K562 (cell line): ENCODE results near the gene ITGAX. TPM values are rescaled to one million over a fixed set of nuclear protein-coding genes. Genes with fewer than 3 reads are reported as not detected.

Experiments
- ATAC-seq: fragments of 200-7000 bp; cut with Tn5 transposase; 3 replicates; pipeline ENCODE4 v1.9.1; 2020; ENCODE audit warnings: moderate library complexity
- BruUV-seq: library from RNA; stranded (reverse); fragments of 400-500 nt; replicated peaks from 2 replicates; lab custom pipeline; 2021; lab: Mats Ljungman, UMichigan
- CTCF ChIA-PET: fragments of 300-600 bp; formaldehyde crosslinking; extraction: SDS; loops from one replicate; lab custom pipeline; 2021; ENCODE audit warnings: low intra/inter-chr PET ratio; lab: Yijun Ruan, JAX
- POLR2A ChIA-PET: fragments of 300-600, 350-650 bp; sonication (Branson Sonifier 250); formaldehyde crosslinking; extraction: SDS; loops from one replicate; lab custom pipeline; 2021; ENCODE audit warnings: antibody characterized with exemption, inconsistent platforms; lab: Yijun Ruan, JAX
- DNase-seq, 4 experiments: peaks; one replicate each; pipeline versions ENCODE4 v3.0.0 to v3.0.0-alpha.2; 2011 to 2018; ENCODE audit warnings: low spot score in 3 of 4, mixed read lengths in 3 of 4; ENCODE audit errors: extremely low read depth in 1 of 4
- FAIRE-seq: peaks from 2 replicates; lab custom pipeline; 2011; peaks lifted over from hg19 to GRCh38; lab: Jason Lieb, UNC
- H2AFZ ChIP-seq: 2 replicates; pipeline ENCODE4 v1.6.0; 2011; ENCODE audit warnings: low read depth, low read length, control low read depth, inconsistent platforms
- H3K27ac ChIP-seq: fragments of 200-600 bp; 3 replicates; pipeline ENCODE4 v1.8.0; 2011; ENCODE audit warnings: low read depth, mild to moderate bottlenecking, control low read depth, inconsistent platforms, low read length, moderate library complexity, mixed read lengths; ENCODE audit errors: extremely low read depth
- H3K27me3 ChIP-seq, 2 experiments: fragments of 300-600 bp in 1 of 2; 2 replicates in 1 of 2; 3 replicates in 1 of 2; pipeline versions ENCODE4 v1.6.0 to v1.8.0; 2011; ENCODE audit warnings: inconsistent platforms in 2 of 2, low read length in 2 of 2, mild to moderate bottlenecking in 1 of 2, mixed read lengths in 1 of 2, moderate library complexity in 1 of 2; ENCODE audit not compliant: control insufficient read depth in 2 of 2, insufficient read depth in 2 of 2
- H3K36me3 ChIP-seq: fragments of 300-600 bp; 3 replicates; pipeline ENCODE4 v1.8.0; 2011; ENCODE audit warnings: mild to moderate bottlenecking, low read length, inconsistent platforms; ENCODE audit not compliant: control insufficient read depth, insufficient read depth
- H3K4me1 ChIP-seq, 2 experiments: fragments of 200-600 bp in 1 of 2; replicated peaks in 1 of 2; 2 replicates in 1 of 2; 3 replicates in 1 of 2; pipeline versions ENCODE4 v1.5.1 to v1.8.0; 2011; ENCODE audit warnings: inconsistent platforms in 2 of 2, low read length in 2 of 2, mild to moderate bottlenecking in 1 of 2, mixed read lengths in 1 of 2, moderate library complexity in 1 of 2; ENCODE audit not compliant: control insufficient read depth in 2 of 2, insufficient read depth in 2 of 2
- H3K4me2 ChIP-seq: 2 replicates; pipeline ENCODE4 v1.6.1; 2011; ENCODE audit warnings: low read length, control low read depth, inconsistent platforms, mixed read lengths; ENCODE audit not compliant: insufficient read depth
- H3K4me3 ChIP-seq: fragments of 200-600 bp; sonication (generic), shearing (Covaris generic); 2 replicates; pipeline ENCODE4 v1.5.1; 2016; ENCODE audit warnings: control low read depth, inconsistent platforms
- H3K79me2 ChIP-seq: fragments of 200-600 bp; 3 replicates; pipeline ENCODE4 v1.8.0; 2011; ENCODE audit warnings: low read length, inconsistent platforms; ENCODE audit not compliant: control insufficient read depth, insufficient read depth
- H3K9ac ChIP-seq, 2 experiments: 2 replicates each; pipeline versions ENCODE4 v1.6.0 to v1.6.1; 2011; ENCODE audit warnings: low read depth in 2 of 2, low read length in 2 of 2, control low read depth in 1 of 2, inconsistent platforms in 1 of 2, mild to moderate bottlenecking in 1 of 2, mixed read lengths in 1 of 2; ENCODE audit not compliant: insufficient read depth in 1 of 2
- H3K9me1 ChIP-seq: one replicate; pipeline ENCODE4 v1.6.0; 2011; ENCODE audit warnings: inconsistent platforms, mild to moderate bottlenecking, low read length, moderate library complexity; ENCODE audit not compliant: control insufficient read depth, insufficient read depth
- H3K9me3 ChIP-seq: replicated peaks from 2 replicates; pipeline ENCODE4 v1.5.1; 2011; ENCODE audit warnings: low read depth, low read length, inconsistent platforms; ENCODE audit not compliant: control insufficient read depth, insufficient read depth
- H4K20me1 ChIP-seq: replicated peaks from 2 replicates; pipeline ENCODE4 v1.6.1; 2011; ENCODE audit warnings: low read length, inconsistent platforms, mixed read lengths; ENCODE audit not compliant: control insufficient read depth, insufficient read depth
- AFF1 ChIP-seq, 2 experiments: fragments of 450-650 bp; IDR thresholded peaks; 2 replicates each; pipeline ENCODE4 v1.6.1; 2018; ENCODE audit warnings: mild to moderate bottlenecking in 2 of 2, low read depth in 1 of 2; ENCODE audit not compliant: partially characterized antibody in 2 of 2
- BCL6 ChIP-seq: fragments of 250-450 bp; sonication (Bioruptor Pico); IDR thresholded peaks from 2 replicates; pipeline ENCODE4 v1.4.0; 2020
- BRD4 ChIP-seq: fragments of 200-600 bp; sonication (generic); IDR thresholded peaks from 2 replicates; pipeline ENCODE4 v1.6.1; 2017; ENCODE audit warnings: inconsistent platforms
- CGGBP1 ChIP-seq: fragments of 250-450 bp; sonication (Bioruptor Pico); IDR thresholded peaks from 2 replicates; pipeline ENCODE4 v1.9.0; 2021; ENCODE audit warnings: mild to moderate bottlenecking
- CTBP1 ChIP-seq: fragments of 450-650 bp; IDR thresholded peaks from 2 replicates; pipeline ENCODE4 v1.6.1; 2016; ENCODE audit warnings: borderline replicate concordance
- MAFF ChIP-seq: IDR thresholded peaks from 2 replicates; pipeline ENCODE4 v1.6.1; 2012; ENCODE audit warnings: low read length, improper control_type of control experiment
- SETDB1 ChIP-seq: IDR thresholded peaks from one replicate; pipeline ENCODE4 v1.6.1; 2012; ENCODE audit warnings: low read length, control low read depth, inconsistent platforms
- SIX5 ChIP-seq, 2 experiments: IDR thresholded peaks; 2 replicates each; pipeline ENCODE4 v1.6.1; 2011; ENCODE audit warnings: low read length in 2 of 2, borderline replicate concordance in 1 of 2, low read depth in 1 of 2, mild to moderate bottlenecking in 1 of 2, moderate library complexity in 1 of 2; ENCODE audit not compliant: insufficient read depth in 1 of 2
- ZNF224 ChIP-seq: sonication (generic); formaldehyde crosslinking; IDR thresholded peaks from 2 replicates; pipeline ENCODE4 v1.8.0; 2022; ENCODE audit warnings: mild to moderate bottlenecking, missing genetic modification reagents
- ZNF274 ChIP-seq: IDR thresholded peaks from 2 replicates; pipeline ENCODE4 v1.6.1; 2011; ENCODE audit warnings: low read depth, mild to moderate bottlenecking, low read length, moderate library complexity, borderline replicate concordance
- WGBS: fragments of 100-300 bp; shearing (Covaris generic); methylation state at CpG from one replicate; pipeline ENCODE4 v1.1.6; 2016; ENCODE audit warnings: low coverage, mixed read lengths; ENCODE audit not compliant: insufficient coverage; ENCODE audit errors: missing lambda C conversion rate; 5-methylcytosine and 5-hydroxymethylcytosine counted together
- in situ Hi-C: fragments of 300-500 bp; cut with MboI; formaldehyde crosslinking; loops from 4 replicates; pipeline ENCODE4 v1.15.0; 2018; ENCODE audit warnings: inconsistent platforms, mixed read lengths
- intact Hi-C: fragments of 100-400 bp; cut with micrococcal nuclease; formaldehyde crosslinking; loops from 2 replicates; pipeline ENCODE4 v1.14.2; 2022
- polyA plus RNA-seq, 8 experiments: library from polyadenylated mRNA; depleted of rRNA in 4 of 8; stranded (reverse) in 5 of 8; unstranded in 3 of 8; fragments of >200 nt; fragmentation: Nextera tagmentation in 2 of 8; fragmentation: Illumina TruSeq in 1 of 8; extraction: Ambion mirVana in 2 of 8; extraction: Trizol in 1 of 8; gene quantifications; 2 replicates each; pipeline versions ENCODE4 v1.2.1 to v1.2.3, GENCODE V29; 2011 to 2014; ENCODE audit warnings: inconsistent platforms in 1 of 8, missing spikeins in 1 of 8
- total RNA-seq, 7 experiments: library from RNA; depleted of rRNA in 6 of 7; stranded (reverse); fragments of >200 nt in 6 of 7; fragmentation: Illumina TruSeq in 2 of 7; extraction: Trizol in 2 of 7; gene quantifications; 2 replicates each; pipeline versions ENCODE4 v1.2.1 to v1.2.3, GENCODE V29; 2011 to 2021; ENCODE audit warnings: low replicate concordance in 1 of 7
- TF ChIP-seq, protein P1 (sequence below), 2 experiments: fragments of 450-650 bp; conservative IDR thresholded peaks; 2 replicates each; pipeline ENCODE4 v1.6.1; 2017; ENCODE audit warnings: mild to moderate bottlenecking in 2 of 2, moderate library complexity in 2 of 2

The ITGAX gene
- total and polyA plus RNA-seq, 9 of the 15 experiments (the other 6 are each of a cell fraction or from before 2014, with no cell fraction given), result 0.03 to 0.58 (median 0.14) TPM

DNA sequence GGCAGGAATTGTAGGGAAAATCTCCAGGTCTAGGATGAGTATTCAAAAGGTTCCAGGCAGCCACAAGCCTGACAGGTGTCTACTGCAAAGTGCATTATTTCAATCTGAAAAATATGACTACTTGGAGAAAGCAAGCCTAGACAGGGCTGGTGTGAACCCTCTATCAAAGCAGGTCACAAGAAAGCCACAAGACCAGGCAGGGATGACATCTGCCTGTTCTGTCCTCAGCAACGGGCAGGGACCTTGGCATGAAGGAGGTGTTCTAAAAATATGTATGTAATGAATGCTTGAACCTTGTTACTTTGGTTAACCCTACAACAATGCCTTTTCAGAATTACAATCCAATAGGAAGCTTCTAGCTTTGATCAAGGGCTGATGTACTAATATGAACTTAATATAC lies 74.3 kb downstream of the ITGAX start:
- Histone ChIP-seq H3K4me2 (no peak overlapping the region), H3K36me3 (no peaks in the 10 kb centered on the region), H3K9me1 (no peaks in the 10 kb centered on the region), H3K9ac (no peak overlapping the region), H4K20me1 (no peaks in the 10 kb centered on the region), H2AFZ (no peak overlapping the region), H3K4me3 (no peak overlapping the region), H3K9me3 (no peaks in the 10 kb centered on the region), H3K27ac (no peak overlapping the region), H3K4me1 (peaks cover 0 to 10% of the 10 kb centered on the region in 2 experiments; a peak in 2 of 5 replicates), H3K79me2 (no peaks in the 10 kb centered on the region), H3K27me3 (peaks cover 5% of the 10 kb centered on the region in 2 experiments; a peak in 4 of 5 replicates)
- intact Hi-C loops (no loop called here), in situ Hi-C loops (loop anchor here (25.0 kb wide), 1 partner anchor 442 kb away; the partner anchor contains the start of gene HSD3B7)
- ChIA-PET POLR2A (interaction anchor here (1.2 kb wide), 1 partner anchor 13 kb away, joined by 3 read pairs; no protein-coding TSS in a partner anchor), CTCF (no interaction called here)
- no peak for ATAC-seq
- BruUV-seq, result no TSS peak
- FAIRE-seq, result no peak
- TF ChIP-seq AFF1 (IDR thresholded peaks at IDR 0.05; ENCODE audit: low read depth in 1 of 2, partially characterized antibody in 2 of 2) (no peak), BCL6 (CRISPR knock-in tag) (no peak), SIX5 (IDR thresholded peaks at IDR 0.05; ENCODE audit: borderline replicate concordance in 1 of 2, insufficient read depth in 1 of 2, low read depth in 1 of 2, low read length in 2 of 2) (no peak), ZNF274 (no peak), ZNF224 (no peak), BRD4 (no peak), CGGBP1 (CRISPR knock-in tag) (no peak), CTBP1 (no peak), SETDB1 (no peak), MAFF (no peak)
- TF ChIP-seq, protein P1, sequence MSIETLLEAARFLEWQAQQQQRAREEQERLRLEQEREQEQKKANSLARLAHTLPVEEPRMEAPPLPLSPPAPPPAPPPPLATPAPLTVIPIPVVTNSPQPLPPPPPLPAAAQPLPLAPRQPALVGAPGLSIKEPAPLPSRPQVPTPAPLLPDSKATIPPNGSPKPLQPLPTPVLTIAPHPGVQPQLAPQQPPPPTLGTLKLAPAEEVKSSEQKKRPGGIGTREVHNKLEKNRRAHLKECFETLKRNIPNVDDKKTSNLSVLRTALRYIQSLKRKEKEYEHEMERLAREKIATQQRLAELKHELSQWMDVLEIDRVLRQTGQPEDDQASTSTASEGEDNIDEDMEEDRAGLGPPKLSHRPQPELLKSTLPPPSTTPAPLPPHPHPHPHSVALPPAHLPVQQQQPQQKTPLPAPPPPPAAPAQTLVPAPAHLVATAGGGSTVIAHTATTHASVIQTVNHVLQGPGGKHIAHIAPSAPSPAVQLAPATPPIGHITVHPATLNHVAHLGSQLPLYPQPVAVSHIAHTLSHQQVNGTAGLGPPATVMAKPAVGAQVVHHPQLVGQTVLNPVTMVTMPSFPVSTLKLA (conservative IDR thresholded peaks at IDR 0.05), result no peak
- no peak for DNase-seq
- WGBS, result 0% methylated on average over 1 of the region's 1 CpG
